GM12891 (cell line): Measurements from ENCODE around the gene NAV2.

Experiments used
- POLR2A ChIP-seq: IDR thresholded peaks from 2 replicates; pipeline ENCODE4 v1.6.1; 2011; ENCODE audit warnings: low read depth, low read length, control low read depth
- POLR2AphosphoS5 ChIP-seq: IDR thresholded peaks from 2 replicates; pipeline ENCODE4 v1.6.1; 2011; ENCODE audit warnings: low read depth, low read length, control low read depth
- SPI1 ChIP-seq: IDR thresholded peaks from 2 replicates; pipeline ENCODE4 v1.6.1; 2011; ENCODE audit warnings: low read depth, low read length, control low read depth
- TAF1 ChIP-seq: IDR thresholded peaks from 2 replicates; pipeline ENCODE4 v1.6.1; 2011; ENCODE audit warnings: low read depth, low read length, control low read depth

DNA sequence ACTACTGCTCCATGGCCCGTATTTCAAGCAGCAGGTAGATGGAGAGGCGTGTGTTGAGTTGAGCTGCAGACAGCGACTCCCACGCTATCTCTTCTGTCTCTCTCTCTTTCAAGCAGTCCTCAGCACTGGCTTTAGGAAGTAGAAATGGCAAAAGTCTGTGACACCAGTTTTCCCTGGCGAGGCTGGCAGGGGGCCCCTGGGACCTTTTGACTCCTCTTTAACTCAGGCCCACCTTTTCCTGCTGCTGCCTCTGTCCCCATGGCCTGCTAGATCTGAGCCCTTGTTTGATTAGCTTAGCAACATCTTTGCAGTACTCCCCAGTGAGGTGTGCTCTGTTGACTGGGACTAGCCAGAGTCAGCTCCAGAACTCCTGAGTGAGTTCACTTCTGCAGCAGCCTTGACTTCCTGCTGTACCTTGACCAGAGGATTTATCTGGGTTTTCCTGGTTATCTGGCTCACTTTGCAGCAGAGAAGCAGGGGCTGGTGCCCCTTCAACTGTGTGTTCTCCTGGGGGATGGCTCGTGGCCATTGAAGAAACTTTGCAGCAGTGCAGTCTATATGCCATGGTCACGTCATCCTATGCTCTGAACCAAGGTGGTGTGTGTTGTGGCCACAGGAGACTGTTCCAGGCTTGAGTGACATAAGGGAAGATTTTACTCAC, 263.8 kb downstream of the NAV2 start:
- no peak for TF ChIP-seq POLR2AphosphoS5
- TF ChIP-seq POLR2A, result no peak
- TF ChIP-seq SPI1, result no peak
- no peak for TF ChIP-seq TAF1
